Pancreas (tissue), 10 donors: Measurements from ENCODE around the gene RBPJ. TPM values are rescaled to one million over a fixed set of nuclear protein-coding genes. Genes with fewer than 3 reads are reported as not detected.

Experiments used
- ATAC-seq, 4 donors: fragments of 200-7000 bp; cut with Tn5 transposase; one replicate each; pipeline versions ENCODE4 v1.8.0 to v1.9.1; 2020; ENCODE audit warnings: mild to moderate bottlenecking in 4 of 4, moderate library complexity in 4 of 4
- DNase-seq, 6 donors: peaks; one replicate each; pipeline ENCODE4 v3.0.0-alpha.2; 2020
- FAIRE-seq: peaks from 2 replicates; lab custom pipeline; 2012; peaks lifted over from hg19 to GRCh38; lab: Jason Lieb, UNC
- H3K27ac ChIP-seq, 4 donors: fragments of 200-600 bp; sonication (generic); 1 replicate in 3 of 4; 2 replicates in 1 of 4; pipeline versions ENCODE4 v1.5.0 to v1.8.0; 2020
- H3K27me3 ChIP-seq, 4 donors: fragments of 200-600 bp; one replicate each; pipeline ENCODE4 v1.8.0; 2021
- H3K36me3 ChIP-seq, 3 donors: fragments of 200-600 bp; sonication (generic) in 1 of 3; one replicate each; pipeline versions ENCODE4 v1.5.0 to v1.8.0; 2020 to 2021
- H3K4me1 ChIP-seq, 3 donors: fragments of 200-600 bp; one replicate each; pipeline ENCODE4 v1.8.0; 2021
- H3K4me3 ChIP-seq, 4 donors: fragments of 200-600 bp; sonication (generic) in 2 of 4; one replicate each; pipeline versions ENCODE4 v1.5.0 to v1.8.0; 2020 to 2021
- H3K9me3 ChIP-seq, 4 donors: fragments of 200-600 bp; one replicate each; pipeline ENCODE4 v1.8.0; 2021
- CTCF ChIP-seq, 4 donors: fragments of 200-600 bp; sonication (generic) in 3 of 4; IDR thresholded peaks; one replicate each; pipeline versions ENCODE4 v1.5.0 to v1.8.0; 2021; ENCODE audit warnings: antibody characterized with exemption in 4 of 4
- WGBS, 2 donors: extraction: QIAGEN DNeasy Blood & Tissue Kit; methylation state at CpG; one replicate each; pipeline ENCODE4 v1.1.7; 2013; 5-methylcytosine and 5-hydroxymethylcytosine counted together
- intact Hi-C, 3 donors: fragments of 100-400 bp; cut with DNase I; formaldehyde crosslinking; loops; one replicate each; pipeline versions ENCODE4 v1.11.1 to v1.14.2; 2022
- polyA plus RNA-seq, 2 donors: library from polyadenylated mRNA; stranded (reverse); fragments of 200-250 nt; gene quantifications; one replicate each; pipeline ENCODE4 v1.2.3, GENCODE V29; 2013
- total RNA-seq, 6 donors: library from RNA; stranded (reverse); fragmentation: NEBNext Ultra II Directional in 4 of 6; extraction: Animal tissue kit (Norgen Biotek cat#: 25700) in 4 of 6; gene quantifications; one replicate each; pipeline versions ENCODE4 v1.2.1 to v1.2.4, GENCODE V29; 2021 to 2023
- donor health status: healthy with polysubstance abuse.
- donor health status: DM: no; HTN: no; CAD: no; lungs with moderate emphysema.
- donor health status: DM: no; HTN: no; CAD: no.
- donor health status: control.
- donor health status: control.
- donor health status: Bipolar disorder and iron deficiency.
- donor health status: DM: yes; HTN: yes; CAD: no.
- donor health status: DM: no; HTN: no; CAD: no.
- donor health status: DM: no; HTN: no; CAD: no.
- donor health status: DM: yes; HTN: yes; CAD: no.

RBPJ gene
- total and polyA plus RNA-seq, 8 donors: 17.6 to 50.2 (median 24.0) TPM

GRCh38 chr4:26425953-26426352, 105.1 kb downstream of the RBPJ start:
- no peak overlapping the region for H3K4me3 ChIP-seq
- no peak for ATAC-seq
- peaks cover 20 to 64% (median 42%) of the 10 kb centered on the region in 3 donors for H3K4me1 ChIP-seq
- intact Hi-C loops: no loop called here
- H3K27ac ChIP-seq: no peak overlapping the region
- TF ChIP-seq CTCF (IDR thresholded peaks at IDR 0.05): no peak
- no peaks in the 10 kb centered on the region for H3K36me3 ChIP-seq
- WGBS, 2 donors: 61 to 67% methylated on average over 1 of the region's 1 CpG
- no peak for FAIRE-seq
- H3K9me3 ChIP-seq: no peaks in the 10 kb centered on the region
- DNase-seq: no peak
- no peaks in the 10 kb centered on the region for H3K27me3 ChIP-seq

- intact Hi-C loops: no loop called here
- 65 to 73% methylated on average over 4 of the region's 4 CpGs for WGBS, 2 donors
- no peak for DNase-seq
- H3K9me3 ChIP-seq: no peaks in the 10 kb centered on the region
- no peak overlapping the region for H3K4me3 ChIP-seq
- no peaks in the 10 kb centered on the region for H3K36me3 ChIP-seq
- H3K27ac ChIP-seq: no peak overlapping the region
- no peaks in the 10 kb centered on the region for H3K27me3 ChIP-seq
- no peak for ATAC-seq
- peaks cover 19 to 57% (median 42%) of the 10 kb centered on the region in 3 donors for H3K4me1 ChIP-seq
- no peak for FAIRE-seq
- no peak for TF ChIP-seq CTCF (IDR thresholded peaks at IDR 0.05)
Measured at GRCh38 chr4:26426892-26427291, 106.1 kb downstream of the RBPJ start.

GRCh38 chr4:26429910-26430309, 109.1 kb downstream of the RBPJ start:
- 32 to 45% methylated on average over 4 of the region's 4 CpGs for WGBS, 2 donors
- Histone ChIP-seq H3K36me3 (no peaks in the 10 kb centered on the region), H3K4me1 (peaks cover 16 to 44% (median 42%) of the 10 kb centered on the region in 3 donors), H3K9me3 (no peaks in the 10 kb centered on the region), H3K27me3 (no peaks in the 10 kb centered on the region), H3K4me3 (no peak overlapping the region), H3K27ac (no peak overlapping the region)
- ATAC-seq (peak in 2 of 4 donors; percentile 43 to 49), DNase-seq (no peak), FAIRE-seq (no peak)
- TF ChIP-seq CTCF (IDR thresholded peaks at IDR 0.05): no peak
- intact Hi-C loops: no loop called here

GRCh38 chr4:26431461-26432180, 110.8 kb downstream of the RBPJ start:
- intact Hi-C loops: no loop called here
- WGBS, 2 donors: 28 to 40% methylated on average over 2 of the region's 2 CpGs
- ATAC-seq (no peak), DNase-seq (no peak), FAIRE-seq (no peak)
- Histone ChIP-seq H3K9me3 (no peaks in the 10 kb centered on the region), H3K27me3 (no peaks in the 10 kb centered on the region), H3K4me1 (peaks cover 11 to 34% (median 31%) of the 10 kb centered on the region in 3 donors), H3K27ac (peak overlapping the region in 1 of 4 donors; percentile 44), H3K36me3 (no peaks in the 10 kb centered on the region), H3K4me3 (no peak overlapping the region)
- TF ChIP-seq CTCF (IDR thresholded peaks at IDR 0.05): no peak

- peaks cover 11 to 34% (median 23%) of the 10 kb centered on the region in 3 donors for H3K4me1 ChIP-seq
Measured at GRCh38 chr4:26432419-26432818, 111.6 kb downstream of the RBPJ start.

More at GRCh38 chr4:26432419-26432818, 111.6 kb downstream of the RBPJ start:
- 28 to 31% methylated on average over 5 of the region's 5 CpGs for WGBS, 2 donors
- FAIRE-seq (no peak), DNase-seq (no peak), ATAC-seq (peak in 1 of 4 donors; percentile 31)
- Histone ChIP-seq H3K4me3 (no peak overlapping the region), H3K9me3 (no peaks in the 10 kb centered on the region), H3K27ac (peak overlapping the region in 3 of 4 donors; percentile 1 to 44 (median 14)), H3K36me3 (no peaks in the 10 kb centered on the region), H3K27me3 (no peaks in the 10 kb centered on the region)
- intact Hi-C loops: no loop called here
- no peak for TF ChIP-seq CTCF (IDR thresholded peaks at IDR 0.05)
